H1 (cell line): ENCODE data around the gene DOCK1. TPM values are rescaled to one million over a fixed set of nuclear protein-coding genes. Genes with fewer than 3 reads are reported as not detected.

ENCODE experiments used
- CTCF ChIA-PET: fragments of 300-600 bp; sonication (Branson Sonifier 250); formaldehyde crosslinking; loops from one replicate; lab custom pipeline; 2021; ENCODE audit not compliant: partially characterized antibody; lab: Charles Lee
- POLR2A ChIA-PET: fragments of 300-600 bp; sonication (Branson Sonifier 250); formaldehyde crosslinking; loops from one replicate; lab custom pipeline; 2021; ENCODE audit warnings: inconsistent platforms; ENCODE audit not compliant: partially characterized antibody; lab: Charles Lee
- DNase-seq, 2 experiments: peaks; one replicate each; pipeline versions ENCODE4 v3.0.0 to v3.0.0-alpha.2; 2010 to 2022; ENCODE audit warnings: low spot score in 2 of 2, low read depth in 1 of 2, mixed read lengths in 1 of 2
- FAIRE-seq: peaks from 2 replicates; lab custom pipeline; 2011; peaks lifted over from hg19 to GRCh38; lab: Jason Lieb, UNC
- H2AFZ ChIP-seq: 2 replicates; pipeline ENCODE4 v1.8.1; 2012; ENCODE audit warnings: low read length, inconsistent platforms
- H2AK5ac ChIP-seq: 2 replicates; pipeline ENCODE4 v1.6.1; 2013; ENCODE audit warnings: low read depth, low read length
- H2BK120ac ChIP-seq: replicated peaks from 2 replicates; pipeline ENCODE3; 2013; ENCODE audit warnings: low read depth, low read length, inconsistent platforms
- H2BK12ac ChIP-seq: 2 replicates; pipeline ENCODE4 v1.6.1; 2013; ENCODE audit warnings: low read depth, low read length
- H2BK15ac ChIP-seq: 2 replicates; pipeline ENCODE4 v1.6.1; 2013; ENCODE audit warnings: low read length
- H2BK20ac ChIP-seq: 2 replicates; pipeline ENCODE4 v1.6.1; 2013; ENCODE audit warnings: low read length
- H2BK5ac ChIP-seq: 2 replicates; pipeline ENCODE4 v1.6.1; 2013; ENCODE audit warnings: low read depth, low read length
- H3K14ac ChIP-seq: 2 replicates; pipeline ENCODE4 v1.6.1; 2013; ENCODE audit warnings: inconsistent platforms; ENCODE audit not compliant: insufficient read length
- H3K18ac ChIP-seq: 2 replicates; pipeline ENCODE4 v1.6.1; 2013; ENCODE audit warnings: low read length; ENCODE audit errors: extremely low read depth
- H3K23ac ChIP-seq: 2 replicates; pipeline ENCODE4 v1.6.1; 2013; ENCODE audit warnings: inconsistent platforms; ENCODE audit not compliant: insufficient read length
- H3K23me2 ChIP-seq: 2 replicates; pipeline ENCODE4 v1.6.1; 2013; ENCODE audit warnings: low read depth, low read length
- H3K27ac ChIP-seq: 2 replicates; pipeline ENCODE4 v1.6.1; 2011; ENCODE audit warnings: low read depth, low read length, inconsistent platforms
- H3K27me3 ChIP-seq, 4 experiments: replicated peaks in 1 of 4; 1 replicate in 1 of 4; 2 replicates in 3 of 4; pipeline versions ENCODE4 v1.6.1 to v1.8.1; 2011 to 2013; ENCODE audit warnings: low read length in 3 of 4, mild to moderate bottlenecking in 3 of 4, inconsistent platforms in 2 of 4, mixed read lengths in 2 of 4, moderate library complexity in 1 of 4; ENCODE audit not compliant: control insufficient read depth in 3 of 4, insufficient read depth in 3 of 4; ENCODE audit errors: extremely low read depth in 1 of 4
- H3K36me3 ChIP-seq, 4 experiments: 2 replicates each; pipeline versions ENCODE4 v1.6.1 to v1.8.1; 2011 to 2013; ENCODE audit warnings: mild to moderate bottlenecking in 4 of 4, low read length in 3 of 4, moderate library complexity in 2 of 4, control low read depth in 1 of 4, inconsistent platforms in 1 of 4; ENCODE audit not compliant: insufficient read depth in 4 of 4, control insufficient read depth in 2 of 4
- H3K4ac ChIP-seq: replicated peaks from 2 replicates; pipeline ENCODE3; 2013; ENCODE audit warnings: low read length, low read depth, mixed read lengths, inconsistent platforms; ENCODE audit not compliant: insufficient read length
- H3K4me1 ChIP-seq, 4 experiments: replicated peaks in 1 of 4; 1 replicate in 1 of 4; 2 replicates in 3 of 4; pipeline versions ENCODE4 v1.6.1 to v1.8.1; 2011 to 2013; ENCODE audit warnings: low read length in 3 of 4, inconsistent platforms in 2 of 4, mixed read lengths in 1 of 4; ENCODE audit not compliant: insufficient read depth in 4 of 4, control insufficient read depth in 3 of 4
- H3K4me2 ChIP-seq, 2 experiments: 2 replicates each; pipeline versions ENCODE4 v1.6.1 to v1.8.1; 2011 to 2013; ENCODE audit warnings: low read depth in 2 of 2, low read length in 2 of 2, control low read depth in 1 of 2, inconsistent platforms in 1 of 2, mild to moderate bottlenecking in 1 of 2; ENCODE audit not compliant: insufficient read depth in 1 of 2
- H3K4me3 ChIP-seq, 4 experiments: fragments of 200-600, 300-600 bp in 1 of 4; sonication (generic), shearing (Covaris generic), sonication (Bioruptor Twin) in 1 of 4; 2 replicates each; pipeline versions ENCODE4 v1.5.1 to v1.8.1; 2011 to 2016; ENCODE audit warnings: low read length in 4 of 4, low read depth in 3 of 4, control low read depth in 2 of 4, inconsistent platforms in 2 of 4, mild to moderate bottlenecking in 2 of 4, mixed read lengths in 1 of 4, moderate library complexity in 1 of 4; ENCODE audit not compliant: insufficient read depth in 2 of 4; ENCODE audit errors: extremely low read depth in 1 of 4
- H3K56ac ChIP-seq: replicated peaks from 2 replicates; pipeline ENCODE3; 2013; ENCODE audit warnings: low read depth, mild to moderate bottlenecking, mixed read lengths, low read length, inconsistent platforms; ENCODE audit not compliant: insufficient read length
- H3K79me1 ChIP-seq: 2 replicates; pipeline ENCODE4 v1.6.1; 2013; ENCODE audit warnings: low read depth, low read length, control low read depth
- H3K79me2 ChIP-seq, 2 experiments: 2 replicates each; pipeline versions ENCODE4 v1.6.1 to v1.8.1; 2012 to 2013; ENCODE audit warnings: low read length in 2 of 2, mild to moderate bottlenecking in 2 of 2, inconsistent platforms in 1 of 2; ENCODE audit not compliant: insufficient read depth in 2 of 2, control insufficient read depth in 1 of 2
- H3K9ac ChIP-seq, 4 experiments: replicated peaks in 1 of 4; 1 replicate in 1 of 4; 2 replicates in 3 of 4; pipeline versions ENCODE4 v1.6.1 to v1.8.1; 2011 to 2013; ENCODE audit warnings: low read depth in 3 of 4, low read length in 3 of 4, control low read depth in 2 of 4, mild to moderate bottlenecking in 2 of 4, moderate library complexity in 2 of 4, inconsistent platforms in 1 of 4; ENCODE audit errors: extremely low read depth in 1 of 4
- H3K9me3 ChIP-seq, 2 experiments: 2 replicates each; pipeline versions ENCODE4 v1.6.1 to v1.8.1; 2012 to 2013; ENCODE audit warnings: mild to moderate bottlenecking in 2 of 2, moderate library complexity in 2 of 2, control low read depth in 1 of 2, inconsistent platforms in 1 of 2, low read depth in 1 of 2, low read length in 1 of 2, mixed read lengths in 1 of 2; ENCODE audit not compliant: insufficient read depth in 2 of 2
- H4K20me1 ChIP-seq, 2 experiments: replicated peaks in 1 of 2; 2 replicates each; pipeline versions ENCODE3 to v1.8.1; 2011 to 2013; ENCODE audit warnings: inconsistent platforms in 2 of 2, low read length in 2 of 2, mild to moderate bottlenecking in 1 of 2; ENCODE audit not compliant: insufficient read depth in 2 of 2, control insufficient read depth in 1 of 2
- H4K5ac ChIP-seq: 2 replicates; pipeline ENCODE4 v1.6.1; 2013; ENCODE audit warnings: low read length, low read depth, mixed read lengths, inconsistent platforms; ENCODE audit not compliant: insufficient read length
- H4K8ac ChIP-seq: 2 replicates; pipeline ENCODE4 v1.8.0; 2013; ENCODE audit warnings: mild to moderate bottlenecking, moderate library complexity, low read length, inconsistent platforms; ENCODE audit not compliant: insufficient read depth; ENCODE audit errors: extremely low read depth
- H4K91ac ChIP-seq: replicated peaks from 2 replicates; pipeline ENCODE3; 2013; ENCODE audit warnings: low read length, mixed read lengths, inconsistent platforms; ENCODE audit not compliant: insufficient read length
- TAF7 ChIP-seq: optimal IDR thresholded peaks from 2 replicates; pipeline ENCODE3; 2011; ENCODE audit warnings: low read depth, mild to moderate bottlenecking, inconsistent platforms, low read length, moderate library complexity, borderline replicate concordance
- WGBS, 2 experiments: shearing (Covaris generic) in 1 of 2; methylation state at CpG; one replicate each; pipeline versions ENCODE4 v1.1.6 to v1.1.7; 2013 to 2015; ENCODE audit warnings: low lambda C conversion rate in 2 of 2, mixed read lengths in 2 of 2, inconsistent platforms in 1 of 2, low coverage in 1 of 2, missing lambda C conversion rate in 1 of 2; ENCODE audit not compliant: insufficient replicate concordance in 2 of 2, insufficient coverage in 1 of 2, insufficient read length in 1 of 2; ENCODE audit errors: extremely low coverage in 1 of 2, missing lambda C conversion rate in 1 of 2; 5-methylcytosine and 5-hydroxymethylcytosine counted together
- polyA plus RNA-seq, 7 experiments: library from polyadenylated mRNA; depleted of rRNA in 3 of 7; stranded (reverse) in 5 of 7; unstranded in 2 of 7; fragments of >200 nt in 5 of 7; fragments of 200-250 nt in 2 of 7; gene quantifications; 1 replicate in 5 of 7; 2 replicates in 1 of 7; 4 replicates in 1 of 7; pipeline versions ENCODE4 v1.2.1 to v1.2.3, GENCODE V29; 2011 to 2013; ENCODE audit warnings: missing spikeins in 2 of 7, mixed read lengths in 2 of 7
- total RNA-seq: library from RNA; stranded (reverse); fragmentation: NEBNext Ultra II Directional; extraction: Animal tissue kit (Norgen Biotek cat#: 25700); gene quantifications from 2 replicates; pipeline ENCODE4 v1.2.1, GENCODE V29; 2021

Gene DOCK1
- total and polyA plus RNA-seq, 2 of the 8 experiments (the other 6 are each of a cell fraction or from before 2014, with no cell fraction given), result 11.6 to 53.0 TPM

DNA sequence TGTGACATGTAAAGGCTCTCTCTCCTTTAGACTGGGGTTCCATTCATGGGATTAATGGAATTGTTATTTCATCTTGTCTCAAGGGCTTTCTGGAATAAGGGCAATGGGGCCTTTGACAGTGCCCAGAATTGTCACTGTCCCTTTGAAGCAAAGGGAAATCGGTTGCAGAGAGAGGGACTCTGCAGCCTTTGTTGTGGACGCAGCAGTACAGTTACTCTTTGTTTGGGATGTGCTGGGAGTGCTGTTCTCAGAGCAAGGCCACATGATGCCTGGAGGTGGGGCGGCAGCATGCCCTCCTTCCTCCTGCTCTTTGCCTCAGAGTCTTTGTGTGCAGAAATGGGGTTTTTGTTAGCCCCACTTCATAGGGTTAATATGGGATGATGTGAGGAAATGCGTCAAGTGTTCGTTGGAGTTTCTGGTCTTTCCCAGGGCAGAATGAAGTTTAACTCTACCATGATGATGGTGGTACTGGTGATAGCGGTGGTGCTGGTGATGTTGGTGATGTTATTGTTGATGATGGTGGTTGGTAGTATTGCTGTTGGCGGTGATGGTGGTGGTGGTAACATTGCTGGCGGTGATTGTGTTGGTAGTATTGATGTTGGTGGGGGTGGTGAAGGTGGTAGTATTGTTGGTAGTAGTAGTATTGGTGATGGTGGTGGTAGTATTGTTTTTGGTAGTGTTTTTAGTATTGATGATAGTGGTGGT, 45.3 kb downstream of the DOCK1 start:
- peaks cover 14 to 33% of the 10 kb centered on the region in 2 experiments for H3K9me3 ChIP-seq
- no peak overlapping the region for H2BK15ac ChIP-seq
- 93% methylated on average over 8 of the region's 8 CpGs; no CpG with 5 or more reads in 1 of the 2 experiments for WGBS, 2 experiments
- no peak overlapping the region for H3K14ac ChIP-seq
- no peaks in the 10 kb centered on the region for H3K27me3 ChIP-seq
- peaks cover 0 to 8% (median 3%) of the 10 kb centered on the region in 4 experiments; a peak in 3 of 8 replicates for H3K36me3 ChIP-seq
- TF ChIP-seq TAF7, result no peak
- no peak overlapping the region for H4K8ac ChIP-seq
- no peak overlapping the region for H3K23ac ChIP-seq
- DNase-seq (no peak), FAIRE-seq (no peak)
- peak overlapping the region; percentile 86 for H3K56ac ChIP-seq
- H3K79me1 ChIP-seq, result peaks cover 6% of the 10 kb centered on the region
- no peak overlapping the region for H3K4ac ChIP-seq
- H3K23me2 ChIP-seq, result peaks cover 28% of the 10 kb centered on the region; the same call in 1 of the 2 replicates
- POLR2A ChIA-PET, result no interaction called here
- H3K18ac ChIP-seq, result no peak overlapping the region
- H2BK5ac ChIP-seq, result no peak overlapping the region
- no peak overlapping the region for H4K5ac ChIP-seq
- H3K4me1 ChIP-seq, result peaks cover 0 to 3% (median 0%) of the 10 kb centered on the region in 4 experiments; a peak in 1 of 7 replicates
- no peak overlapping the region for H3K4me2 ChIP-seq
- no peak overlapping the region for H3K4me3 ChIP-seq
- H2BK12ac ChIP-seq, result no peak overlapping the region
- no peak overlapping the region for H2BK20ac ChIP-seq
- no peak overlapping the region for H2BK120ac ChIP-seq
- no peak overlapping the region for H2AK5ac ChIP-seq
- H3K9ac ChIP-seq, result no peak overlapping the region
- H2AFZ ChIP-seq, result no peak overlapping the region
- H4K91ac ChIP-seq, result no peak overlapping the region
- H3K27ac ChIP-seq, result no peak overlapping the region
- CTCF ChIA-PET, result no interaction called here
- H4K20me1 ChIP-seq, result peaks cover under 1 to 9% of the 10 kb centered on the region in 2 experiments
- H3K79me2 ChIP-seq, result peaks cover 53 to 92% of the 10 kb centered on the region in 2 experiments
